Body of pancreas (tissue), 4 donors: ENCODE measurements around the gene NHLRC1.

ENCODE experiments used
- CTCF ChIP-seq, 7 experiments: fragments of 450-650 bp in 4 of 7; fragments of 200-600 bp in 3 of 7; sonication (generic) in 3 of 7; IDR thresholded peaks; one replicate each; pipeline ENCODE4 v1.5.1; 2016 to 2019; ENCODE audit warnings: antibody characterized with exemption in 7 of 7
- POLR2A ChIP-seq, 3 donors: fragments of 450-650 bp; IDR thresholded peaks; one replicate each; pipeline ENCODE4 v1.6.1; 2016; ENCODE audit warnings: antibody characterized with exemption in 3 of 3, mild to moderate bottlenecking in 2 of 3

- TF ChIP-seq CTCF (IDR thresholded peaks at IDR 0.05), result no peak
- TF ChIP-seq POLR2A (IDR thresholded peaks at IDR 0.05), result no peak
Observed at GRCh38 chr6:18107061-18107460, 15.4 kb downstream of the NHLRC1 start.
